Activated CD8-positive, alpha-beta memory T cell treated with anti-CD3 and anti-CD28 coated beads, Interleukin-2, amount 10 ng/mL, durations not matched to agents 7 days and 5 days (primary cell): Measurements from ENCODE around the gene MMP24. TPM values are rescaled to one million over a fixed set of nuclear protein-coding genes. Genes with fewer than 3 reads are reported as not detected.

Source experiments
- ATAC-seq: fragments of 150-1000 bp; cut with Tn5 transposase; one replicate; pipeline ENCODE4 v1.10.0; 2021; ENCODE audit warnings: moderate library complexity
- CTCF ChIA-PET: fragments of 350-600 bp; sonication (Branson Sonifier 250); formaldehyde crosslinking; loops from one replicate; lab custom pipeline; 2021; ENCODE audit warnings: antibody characterized with exemption; lab: Charles Lee
- DNase-seq: peaks from one replicate; pipeline ENCODE4 v3.0.0-alpha.2; 2020
- H3K27ac Mint-ChIP-seq: one replicate; pipeline ENCODE4 v1.8.0; 2021; ENCODE audit warnings: mild to moderate bottlenecking, mixed read lengths
- H3K27me3 Mint-ChIP-seq: one replicate; pipeline ENCODE4 v1.8.0; 2021; ENCODE audit warnings: mixed read lengths
- H3K36me3 Mint-ChIP-seq: one replicate; pipeline ENCODE4 v1.8.0; 2021; ENCODE audit warnings: mild to moderate bottlenecking, mixed read lengths
- H3K4me1 Mint-ChIP-seq: one replicate; pipeline ENCODE4 v1.8.0; 2021; ENCODE audit warnings: mixed read lengths
- H3K4me3 Mint-ChIP-seq: one replicate; pipeline ENCODE4 v1.8.0; 2021; ENCODE audit warnings: mild to moderate bottlenecking, moderate library complexity, mixed read lengths
- H3K9me3 Mint-ChIP-seq: one replicate; pipeline ENCODE4 v1.8.0; 2022; ENCODE audit warnings: low read depth, mixed read lengths
- total RNA-seq, 2 experiments: library from RNA; stranded (reverse); gene quantifications; one replicate each; pipeline ENCODE4 v1.2.3, GENCODE V29; 2021

MMP24 gene
- total RNA-seq, 2 experiments from 2014 or later = not detected

- ATAC-seq (no peak), DNase-seq (no peak)
- Mint-ChIP-seq H3K4me3 (no peak overlapping the region), H3K27ac (no peak overlapping the region), H3K36me3 (peaks cover 8% of the 10 kb centered on the region), H3K27me3 (no peaks in the 10 kb centered on the region), H3K9me3 (no peaks in the 10 kb centered on the region), H3K4me1 (peaks cover 34% of the 10 kb centered on the region)
- CTCF ChIA-PET = interaction anchor here (0.7 to 4.7 kb wide), 6 partner anchors 9 to 21 kb away, joined by 3 to 19 read pairs (median 4); no protein-coding TSS in a partner anchor
Measured at GRCh38 chr20:35320396-35321126, 94.1 kb downstream of the MMP24 start.

- Mint-ChIP-seq H3K9me3 (no peaks in the 10 kb centered on the region), H3K27me3 (no peaks in the 10 kb centered on the region), H3K4me3 (no peak overlapping the region), H3K27ac (no peak overlapping the region), H3K4me1 (peaks cover 17% of the 10 kb centered on the region), H3K36me3 (peaks cover 10% of the 10 kb centered on the region)
- CTCF ChIA-PET = no interaction called here
- ATAC-seq (no peak), DNase-seq (no peak)
Measured at GRCh38 chr20:35325401-35325800, 98.9 kb downstream of the MMP24 start.

- Mint-ChIP-seq H3K9me3 (no peaks in the 10 kb centered on the region), H3K27ac (no peak overlapping the region), H3K27me3 (no peaks in the 10 kb centered on the region), H3K36me3 (peaks cover 8% of the 10 kb centered on the region), H3K4me1 (peaks cover 17% of the 10 kb centered on the region), H3K4me3 (no peak overlapping the region)
- DNase-seq (no peak), ATAC-seq (no peak)
- CTCF ChIA-PET = interaction anchor here (0.9 to 1.5 kb wide), 2 partner anchors 21 to 28 kb away, joined by 3 to 9 read pairs; no protein-coding TSS in a partner anchor
Measured at GRCh38 chr20:35326021-35326739, 99.7 kb downstream of the MMP24 start.

Other genes with a start within 250 kb of the MMP24 start
- 10 to 100 TPM; 56.9 to 70.9 TPM for gene TRPC4AP, start 133.9 kb upstream of the MMP24 start, total RNA-seq
- 10 to 100 TPM; 23.9 to 25.6 TPM for gene EDEM2, start 79.4 kb upstream of the MMP24 start, total RNA-seq
- gene PROCR, start 54.6 kb upstream of the MMP24 start, total RNA-seq = 1 to 10 TPM; 1.5 to 2.4 TPM
- 10 to 100 TPM; 28.4 to 44.3 TPM for gene MMP24OS, start 51.4 kb downstream of the MMP24 start, total RNA-seq
- gene EIF6, start 58.1 kb downstream of the MMP24 start, total RNA-seq = 100 to 1,000 TPM in 1 of 2 experiments, 10 to 100 TPM in 1; 98.6 to 121 TPM
- gene FAM83C, start 65.7 kb downstream of the MMP24 start, total RNA-seq = not detected
- gene UQCC1, start 185.3 kb downstream of the MMP24 start, total RNA-seq = 10 to 100 TPM; 64.5 to 73.1 TPM
- gene GDF5, start 211.5 kb downstream of the MMP24 start, total RNA-seq = under 1 TPM in 1 of 2 experiments, not detected in 1; 0.12 TPM
- gene CEP250, start 228.9 kb downstream of the MMP24 start, total RNA-seq = 10 to 100 TPM; 68.6 to 86.9 TPM